Motor neuron (in vitro differentiated cells): ENCODE results near the gene AGPAT1. TPM values are rescaled to one million over a fixed set of nuclear protein-coding genes. Genes with fewer than 3 reads are reported as not detected.
A peak's percentile ranks its signal among the peaks of the same experiment; 100 is the strongest.
"Not testable (repeated sequence)": the region's sequence is repeated elsewhere in the genome, so short reads cannot be mapped to it uniquely, and the experiment has no call there.

ENCODE experiments used
- ATAC-seq, 8 experiments: fragments of 200-7000 bp; cut with Tn5 transposase; replicated peaks in 6 of 8; 2 replicates each; pipeline ENCODE4 v1.8.0; 2021; ENCODE audit warnings: mild to moderate bottlenecking in 8 of 8, moderate library complexity in 8 of 8
- H3K27ac ChIP-seq, 2 donors: fragments of 250-450 bp; sonication (Bioruptor Pico); 2 replicates each; pipeline ENCODE4 v1.9.0; 2021; ENCODE audit warnings: antibody characterized with exemption in 2 of 2, mild to moderate bottlenecking in 2 of 2, moderate library complexity in 1 of 2
- H3K4me1 ChIP-seq, 2 donors: fragments of 250-450 bp; sonication (Bioruptor Pico); replicated peaks in 1 of 2; 2 replicates each; pipeline ENCODE4 v1.6.1; 2021; ENCODE audit warnings: antibody characterized with exemption in 2 of 2, mild to moderate bottlenecking in 2 of 2, moderate library complexity in 1 of 2
- H3K4me3 ChIP-seq, 5 donors: fragments of 250-450 bp; sonication (Bioruptor Pico); 2 replicates each; pipeline ENCODE4 v1.9.0; 2021; ENCODE audit warnings: antibody characterized with exemption in 5 of 5, mild to moderate bottlenecking in 5 of 5, moderate library complexity in 4 of 5
- WGBS, 10 experiments: fragments of 450-650 bp; shearing (Covaris generic); methylation state at CpG; one replicate each; pipeline ENCODE4 v1.0.0; 2022; 5-methylcytosine and 5-hydroxymethylcytosine counted together
- in situ Hi-C, 9 experiments: fragments of 400-800 bp; cut with MboI; loops; one replicate each; pipeline ENCODE4 v1.15.0; 2021; ENCODE audit warnings: low sequenced_read_pairs in 9 of 9, low pct_unique_long_range_greater_than_20kb in 2 of 9; ENCODE audit not compliant: unreplicated experiment in 9 of 9
- total RNA-seq, 8 experiments: library from RNA; unstranded; fragments of 300-600 nt; gene quantifications; 2 replicates each; pipeline versions ENCODE4 v1.2.3 to v1.2.4, GENCODE V29; 2022

The AGPAT1 gene
- total RNA-seq, 8 experiments from 2014 or later: 44.5 to 84.4 (median 67.4) TPM

- ATAC-seq: peak in 4 of 8 experiments; percentile 13 to 64 (median 40)
- H3K4me3 ChIP-seq: peak overlapping the region in 1 of 5 donors; percentile 17
- no peak overlapping the region for H3K27ac ChIP-seq
- H3K4me1 ChIP-seq: peaks cover 13 to 14% of the 10 kb centered on the region in 2 donors
- in situ Hi-C loops: no loop called here
- WGBS, 10 experiments: 83 to 100% (median 100%) methylated on average over 1 of the region's 1 CpG; no CpG with 5 or more reads in 1 of the 10 experiments
Observed at GRCh38 chr6:32146287-32146686, 29.6 kb downstream of the AGPAT1 start.

GRCh38 chr6:32144238-32144637 is 31.6 kb downstream of the AGPAT1 start:
- WGBS, 10 experiments: 20 to 95% (median 92%) methylated on average over 4 to 7 of the region's 7 CpGs; no CpG with 5 or more reads in 4 of the 10 experiments
- H3K27ac ChIP-seq, in situ Hi-C loops, H3K4me3 ChIP-seq: not testable (repeated sequence)
- peaks cover 11% of the 10 kb centered on the region in 2 donors for H3K4me1 ChIP-seq
- peak in 1 of 8 experiments; percentile 90 for ATAC-seq

GRCh38 chr6:32140420-32141046 is 35.4 kb downstream of the AGPAT1 start:
- H3K4me3 ChIP-seq: no peak overlapping the region
- no peaks in the 10 kb centered on the region for H3K4me1 ChIP-seq
- no peak overlapping the region for H3K27ac ChIP-seq
- in situ Hi-C loops: no loop called here
- WGBS, 10 experiments: 40 to 88% (median 81%) methylated on average over 2 to 5 of the region's 5 CpGs; no CpG with 5 or more reads in 4 of the 10 experiments
- ATAC-seq: no peak

- Histone ChIP-seq H3K4me3 (no peak overlapping the region), H3K4me1 (no peaks in the 10 kb centered on the region), H3K27ac (no peak overlapping the region)
- in situ Hi-C loops: no loop called here
- no peak for ATAC-seq
- 17 to 91% (median 79%) methylated on average over 1 to 4 of the region's 5 CpGs; no CpG with 5 or more reads in 4 of the 10 experiments for WGBS, 10 experiments
Observed at GRCh38 chr6:32139590-32139989, 36.3 kb downstream of the AGPAT1 start.

- Histone ChIP-seq H3K4me3 (no peak overlapping the region), H3K27ac (no peak overlapping the region), H3K4me1 (no peaks in the 10 kb centered on the region)
- no peak for ATAC-seq
- in situ Hi-C loops: no loop called here
Observed at GRCh38 chr6:32137454-32137853, 38.4 kb downstream of the AGPAT1 start.

GRCh38 chr6:32133786-32134185 is 42.1 kb downstream of the AGPAT1 start:
- H3K4me1 ChIP-seq: peaks cover 8 to 9% of the 10 kb centered on the region in 2 donors
- no peak for ATAC-seq
- in situ Hi-C loops: no loop called here
- no peak overlapping the region for H3K27ac ChIP-seq
- WGBS, 10 experiments: 0 to 83% (median 63%) methylated on average over 1 to 3 of the region's 4 CpGs
- no peak overlapping the region for H3K4me3 ChIP-seq

GRCh38 chr6:32132110-32132509 is 43.8 kb downstream of the AGPAT1 start:
- no peak for ATAC-seq
- Histone ChIP-seq H3K4me3 (no peak overlapping the region), H3K27ac (no peak overlapping the region), H3K4me1 (peaks cover 15 to 16% of the 10 kb centered on the region in 2 donors)
- in situ Hi-C loops: no loop called here

- in situ Hi-C loops: no loop called here
Observed at GRCh38 chr6:32131439-32131948, 44.4 kb downstream of the AGPAT1 start.

GRCh38 chr6:32129297-32130088 is 46.4 kb downstream of the AGPAT1 start:
- Histone ChIP-seq H3K4me3 (peak overlapping the region; percentile 56 to 71 (median 60)), H3K4me1 (peaks cover 19 to 20% of the 10 kb centered on the region in 2 donors), H3K27ac (peak overlapping the region; percentile 42 to 59)
- in situ Hi-C loops: no loop called here
- ATAC-seq: peak in 2 of 8 experiments; percentile 8 to 12
- 0 to 34% (median 15%) methylated on average over 2 to 16 of the region's 22 CpGs; no CpG with 5 or more reads in 2 of the 10 experiments for WGBS, 10 experiments

More at GRCh38 chr6:32131439-32131948, 44.4 kb downstream of the AGPAT1 start:
- H3K4me1 ChIP-seq: peaks cover 19 to 20% of the 10 kb centered on the region in 2 donors
- H3K27ac ChIP-seq: no peak overlapping the region
- H3K4me3 ChIP-seq: no peak overlapping the region
- whole genome bisulfite sequencing, 10 experiments: 65 to 100% (median 91%) methylated on average over 1 to 6 of the region's 14 CpGs; no CpG with 5 or more reads in 4 of the 10 experiments
- ATAC-seq: no peak

GRCh38 chr6:32128751-32129296 is 47.1 kb downstream of the AGPAT1 start:
- peak overlapping the region; percentile 56 to 71 (median 60) for H3K4me3 ChIP-seq
- in situ Hi-C loops: no loop called here
- peaks cover 19 to 20% of the 10 kb centered on the region in 2 donors for H3K4me1 ChIP-seq
- ATAC-seq: no peak
- 0 to 92% (median 73%) methylated on average over 1 to 8 of the region's 13 CpGs; no CpG with 5 or more reads in 4 of the 10 experiments for WGBS, 10 experiments
- peak overlapping the region in 1 of 2 donors; percentile 17 for H3K27ac ChIP-seq

- ATAC-seq: peak; percentile 78 to 95 (median 92)
- Histone ChIP-seq H3K4me1 (peaks cover 19 to 20% of the 10 kb centered on the region in 2 donors), H3K4me3 (peak within 1 kb of the TSS; percentile 85 to 99 (median 94)), H3K27ac (peak within 1 kb of the TSS; percentile 95)
- WGBS, 10 experiments: 0% methylated on average over 1 to 6 of the region's 44 CpGs; no CpG with 5 or more reads in 3 of the 10 experiments
- in situ Hi-C loops: no loop called here
Observed at GRCh38 chr6:32127717-32128592, 47.9 kb downstream of the AGPAT1 start, which contains the start of gene ATF6B. Gene ATF6B, minus strand, starts transcription at chr6:32128246. Its CDS starts 39 bp downstream, at chr6:32128207.

GRCh38 chr6:32127409-32127716 is 48.5 kb downstream of the AGPAT1 start:
- Histone ChIP-seq H3K4me1 (peaks cover 19 to 20% of the 10 kb centered on the region in 2 donors), H3K4me3 (peak overlapping the region; percentile 85 to 99 (median 94)), H3K27ac (peak overlapping the region; percentile 95)
- in situ Hi-C loops: no loop called here
- 0 to 39% (median 6%) methylated on average over 2 to 7 of the region's 9 CpGs; no CpG with 5 or more reads in 4 of the 10 experiments for WGBS, 10 experiments
- no peak for ATAC-seq
